Ovary (tissue), 9 donors: ENCODE data around the gene SAP30BP. TPM values are rescaled to one million over a fixed set of nuclear protein-coding genes. Genes with fewer than 3 reads are reported as not detected.

Experiments
- DNase-seq, 5 donors: peaks; one replicate each; pipeline ENCODE4 v3.0.0-alpha.2; 2019 to 2020
- H3K27ac ChIP-seq, 2 donors: fragments of 200-600 bp; one replicate each; pipeline versions ENCODE4 v1.5.1 to v1.8.0; 2019 to 2022
- H3K27me3 ChIP-seq: fragments of 200-600 bp; one replicate; pipeline ENCODE4 v1.8.0; 2022
- H3K36me3 ChIP-seq: fragments of 200-600 bp; sonication (generic); one replicate; pipeline ENCODE4 v1.5.1; 2019
- H3K4me1 ChIP-seq: one replicate; pipeline ENCODE4 v1.8.1; 2013; ENCODE audit warnings: mild to moderate bottlenecking, moderate library complexity; ENCODE audit not compliant: insufficient read depth
- H3K4me3 ChIP-seq: fragments of 200-600 bp; sonication (generic); one replicate; pipeline ENCODE4 v1.5.1; 2017
- H3K9me3 ChIP-seq, 2 donors: fragments of 200-600 bp in 1 of 2; sonication (generic) in 1 of 2; one replicate each; pipeline versions ENCODE4 v1.5.1 to v1.8.1; 2013 to 2019; ENCODE audit warnings: mild to moderate bottlenecking in 1 of 2, moderate library complexity in 1 of 2
- EP300 ChIP-seq: sonication (generic); formaldehyde crosslinking; IDR thresholded peaks from one replicate; pipeline ENCODE4 v1.6.1; 2017; ENCODE audit warnings: antibody characterized with exemption
- POLR2A ChIP-seq: fragments of 450-650 bp; IDR thresholded peaks from one replicate; pipeline ENCODE4 v1.6.1; 2017; ENCODE audit warnings: antibody characterized with exemption, mild to moderate bottlenecking, moderate library complexity
- WGBS, 3 donors: extraction: QIAGEN DNeasy Blood & Tissue Kit in 1 of 3; methylation state at CpG; one replicate each; pipeline versions ENCODE4 v1.1.5 to v1.1.7; 2013 to 2017; 5-methylcytosine and 5-hydroxymethylcytosine counted together
- intact Hi-C, 4 donors: fragments of 100-400 bp; cut with DNase I; formaldehyde crosslinking; loops; one replicate each; pipeline versions ENCODE4 v1.11.0 to v1.15.1; 2022 to 2023
- polyA plus RNA-seq, 2 donors: library from polyadenylated mRNA; stranded (reverse); fragments of 200-250 nt in 1 of 2; fragments of 350-450 nt in 1 of 2; fragmentation: Illumina TruSeq in 1 of 2; extraction: RNeasy Lipid Tissue Mini Kit (QIAGEN cat#74804) in 1 of 2; gene quantifications; one replicate each; pipeline ENCODE4 v1.2.3, GENCODE V29; 2013 to 2014
- total RNA-seq, 7 donors: library from RNA; depleted of rRNA in 2 of 7; stranded (reverse); fragments of >200 nt in 2 of 7; fragmentation: NEBNext Ultra II Directional in 3 of 7; extraction: Animal tissue kit (Norgen Biotek cat#: 25700) in 3 of 7; gene quantifications; one replicate each; pipeline versions ENCODE4 v1.1.0 to v1.2.4, GENCODE V29; 2016 to 2023
- TF ChIP-seq, protein P1 (sequence below), 3 donors: fragments of 450-650 bp in 2 of 3; fragments of 200-600 bp in 1 of 3; IDR thresholded peaks; one replicate each; pipeline versions ENCODE4 v1.5.1 to v1.8.0; 2016 to 2022; ENCODE audit warnings: antibody characterized with exemption in 3 of 3, mild to moderate bottlenecking in 1 of 3
- donor health status: DM: no; HTN: no; CAD: no; lungs with moderate emphysema.
- donor health status: DM: no; HTN: no; CAD: no.
- donor health status: Bipolar disorder and iron deficiency.
- donor health status: DM: yes; HTN: yes; CAD: no.
- donor health status: DM: no; HTN: no; CAD: no.
- donor health status: DM: yes; HTN: yes; CAD: no.

SAP30BP gene
- total and polyA plus RNA-seq, 9 donors, result 54.8 to 89.1 (median 81.7) TPM

DNA sequence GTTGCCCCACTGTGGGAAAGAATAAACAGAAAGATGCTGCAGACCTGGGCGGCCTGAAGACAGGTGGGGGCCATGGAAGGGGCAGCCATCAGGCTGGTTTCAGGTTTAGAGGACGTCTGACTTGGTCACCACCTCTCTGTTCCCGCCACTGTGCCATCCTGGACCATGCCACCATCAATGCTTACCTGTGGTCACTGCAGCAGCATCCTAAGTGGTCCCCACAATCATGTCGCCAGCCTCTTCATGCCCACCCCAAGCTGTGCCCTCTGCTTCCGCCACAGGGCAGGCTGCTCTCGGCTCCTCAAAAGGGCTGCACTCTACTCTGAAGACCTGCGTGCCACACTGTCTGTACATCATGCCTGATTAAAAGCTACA, 23.5 kb upstream of the SAP30BP start:
- H3K27ac ChIP-seq, result no peak overlapping the region
- intact Hi-C loops, result no loop called here

DNA sequence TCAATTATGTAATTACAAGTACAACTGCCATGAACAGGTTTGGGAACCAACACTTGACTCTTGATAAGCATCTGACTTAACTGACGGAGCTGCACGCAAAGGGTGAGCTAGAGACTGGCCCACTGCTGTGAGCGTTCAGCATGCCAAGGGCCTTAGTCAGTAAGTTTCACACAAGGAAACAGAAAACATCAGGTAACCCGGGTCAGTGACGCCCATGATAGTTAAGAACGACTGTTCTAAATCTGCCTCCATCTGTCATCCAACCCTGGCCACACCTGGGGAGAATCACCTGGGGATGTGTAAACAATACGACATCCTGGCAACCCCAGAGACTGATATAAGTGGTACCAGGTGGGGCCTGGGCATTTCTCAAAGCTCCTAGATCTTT, 21.6 kb upstream of the SAP30BP start:
- H3K27ac ChIP-seq, result no peak overlapping the region

More for the DNA sequence above, 23.5 kb upstream of the SAP30BP start:
- no peak for DNase-seq
- H3K4me3 ChIP-seq, result no peak overlapping the region
- 91 to 94% (median 94%) methylated on average over 7 of the region's 7 CpGs for WGBS, 3 donors
- H3K9me3 ChIP-seq, result no peaks in the 10 kb centered on the region
- H3K27me3 ChIP-seq, result no peaks in the 10 kb centered on the region
- no peak for TF ChIP-seq EP300
- TF ChIP-seq, protein P1, sequence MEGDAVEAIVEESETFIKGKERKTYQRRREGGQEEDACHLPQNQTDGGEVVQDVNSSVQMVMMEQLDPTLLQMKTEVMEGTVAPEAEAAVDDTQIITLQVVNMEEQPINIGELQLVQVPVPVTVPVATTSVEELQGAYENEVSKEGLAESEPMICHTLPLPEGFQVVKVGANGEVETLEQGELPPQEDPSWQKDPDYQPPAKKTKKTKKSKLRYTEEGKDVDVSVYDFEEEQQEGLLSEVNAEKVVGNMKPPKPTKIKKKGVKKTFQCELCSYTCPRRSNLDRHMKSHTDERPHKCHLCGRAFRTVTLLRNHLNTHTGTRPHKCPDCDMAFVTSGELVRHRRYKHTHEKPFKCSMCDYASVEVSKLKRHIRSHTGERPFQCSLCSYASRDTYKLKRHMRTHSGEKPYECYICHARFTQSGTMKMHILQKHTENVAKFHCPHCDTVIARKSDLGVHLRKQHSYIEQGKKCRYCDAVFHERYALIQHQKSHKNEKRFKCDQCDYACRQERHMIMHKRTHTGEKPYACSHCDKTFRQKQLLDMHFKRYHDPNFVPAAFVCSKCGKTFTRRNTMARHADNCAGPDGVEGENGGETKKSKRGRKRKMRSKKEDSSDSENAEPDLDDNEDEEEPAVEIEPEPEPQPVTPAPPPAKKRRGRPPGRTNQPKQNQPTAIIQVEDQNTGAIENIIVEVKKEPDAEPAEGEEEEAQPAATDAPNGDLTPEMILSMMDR (IDR thresholded peaks at IDR 0.05), result no peak
- no peak for TF ChIP-seq POLR2A
- no peaks in the 10 kb centered on the region for H3K4me1 ChIP-seq
- H3K36me3 ChIP-seq, result no peaks in the 10 kb centered on the region

DNA sequence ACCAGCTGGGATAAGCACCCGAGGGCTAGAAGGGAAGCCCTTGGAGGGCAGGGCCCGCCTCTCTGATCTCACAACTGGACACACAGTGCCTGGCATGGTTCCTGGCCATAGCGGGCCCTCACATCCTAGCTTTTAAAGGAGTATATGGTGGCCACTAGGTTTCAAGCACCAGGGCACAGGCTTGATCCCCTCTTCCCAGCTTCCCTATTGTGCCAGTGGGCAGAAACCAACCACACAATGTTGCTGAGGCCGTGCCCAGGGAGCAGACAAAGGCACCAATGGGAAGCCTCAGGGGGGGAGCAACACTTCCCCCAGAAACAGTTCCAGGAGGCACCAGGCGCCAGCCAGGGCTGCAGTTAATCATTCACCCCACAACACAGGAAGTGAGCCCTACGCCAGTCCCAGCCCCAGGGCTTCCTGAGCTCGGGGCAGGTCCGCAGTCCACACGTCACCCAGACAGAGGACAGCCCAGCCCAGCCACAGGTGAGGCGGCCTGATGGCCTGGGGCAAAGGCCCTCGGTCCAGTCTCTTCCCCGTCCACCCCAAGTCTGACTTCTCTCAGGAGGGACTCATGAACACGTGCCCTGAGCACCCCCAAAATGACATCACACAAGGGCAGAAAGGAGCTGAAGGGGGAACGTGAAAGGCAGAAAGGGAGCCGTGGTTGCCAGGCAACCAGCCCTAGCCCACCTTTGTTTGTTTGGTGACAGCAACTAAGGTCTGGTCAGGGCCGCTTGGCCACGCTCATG, 21.1 kb upstream of the SAP30BP start:
- no peak overlapping the region for H3K27ac ChIP-seq
- no peaks in the 10 kb centered on the region for H3K36me3 ChIP-seq
- H3K9me3 ChIP-seq, result no peaks in the 10 kb centered on the region
- no peaks in the 10 kb centered on the region for H3K4me1 ChIP-seq
- DNase-seq, result peak in 1 of 5 donors; percentile 35
- intact Hi-C loops, result no loop called here
- H3K4me3 ChIP-seq, result no peak overlapping the region
- 78 to 86% (median 83%) methylated on average over 13 to 17 of the region's 17 CpGs for WGBS, 3 donors
- TF ChIP-seq, protein P1 (IDR thresholded peaks at IDR 0.05), result no peak
- TF ChIP-seq POLR2A (no peak), EP300 (no peak)
- H3K27me3 ChIP-seq, result no peaks in the 10 kb centered on the region

More for the DNA sequence above, 21.6 kb upstream of the SAP30BP start:
- Histone ChIP-seq H3K4me1 (no peaks in the 10 kb centered on the region), H3K27me3 (no peaks in the 10 kb centered on the region), H3K4me3 (no peak overlapping the region), H3K9me3 (no peaks in the 10 kb centered on the region), H3K36me3 (no peaks in the 10 kb centered on the region)
- intact Hi-C loops, result no loop called here
- no peak for DNase-seq
- WGBS, 3 donors, result 76 to 80% (median 78%) methylated on average over 7 of the region's 7 CpGs
- TF ChIP-seq EP300, result no peak
- no peak for TF ChIP-seq POLR2A
- TF ChIP-seq, protein P1 (IDR thresholded peaks at IDR 0.05), result no peak

DNA sequence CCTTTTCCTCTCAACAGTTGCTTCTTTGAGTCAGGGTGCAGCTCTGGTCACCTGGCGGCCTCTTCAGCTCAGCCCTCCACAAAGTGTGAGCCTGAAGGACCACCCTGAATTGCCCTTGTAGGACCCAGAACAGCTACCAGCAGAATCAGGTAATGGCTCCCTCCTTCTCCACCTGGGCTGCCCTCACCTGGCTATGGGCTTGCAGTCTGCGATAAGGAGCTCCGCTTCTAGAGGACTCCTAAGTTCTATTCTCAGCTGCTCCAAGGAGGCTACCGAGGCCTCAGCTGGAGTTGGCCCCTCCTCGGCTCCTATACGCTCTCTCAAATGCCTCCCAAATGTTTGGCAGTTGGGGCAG, 20.5 kb upstream of the SAP30BP start:
- no peaks in the 10 kb centered on the region for H3K9me3 ChIP-seq
- TF ChIP-seq POLR2A, result no peak
- TF ChIP-seq, protein P1 (IDR thresholded peaks at IDR 0.05), result no peak
- TF ChIP-seq EP300, result no peak
- 93 to 95% (median 93%) methylated on average over 6 of the region's 6 CpGs for WGBS, 3 donors
- no peak for DNase-seq
- H3K4me1 ChIP-seq, result no peaks in the 10 kb centered on the region
- H3K27ac ChIP-seq, result no peak overlapping the region
- H3K27me3 ChIP-seq, result no peaks in the 10 kb centered on the region
- intact Hi-C loops, result no loop called here
- H3K36me3 ChIP-seq, result no peaks in the 10 kb centered on the region
- no peak overlapping the region for H3K4me3 ChIP-seq
